HG02970 (cell line): Measurements from ENCODE around the gene ANP32A.
A peak's percentile ranks its signal among the peaks of the same experiment; 100 is the strongest.

Experiments
- ATAC-seq: cut with Tn5 transposase; IDR thresholded peaks from one replicate; pipeline ENCODE4 v1.9.1; 2021; ENCODE audit warnings: mild to moderate bottlenecking, moderate library complexity, moderate number of reproducible peaks; ENCODE audit not compliant: unreplicated experiment, low FRiP score

Gene ANP32A

GRCh38 chr15:68800875-68801274 is 19.8 kb downstream of the ANP32A start:
- no peak for ATAC-seq

- no peak for ATAC-seq
Observed at GRCh38 chr15:68798346-68799094, 22.2 kb downstream of the ANP32A start.

GRCh38 chr15:68797599-68798345 is 22.9 kb downstream of the ANP32A start:
- no peak for ATAC-seq

GRCh38 chr15:68797191-68797590 is 23.5 kb downstream of the ANP32A start:
- no peak for ATAC-seq

GRCh38 chr15:68796576-68796975 is 24.1 kb downstream of the ANP32A start:
- no peak for ATAC-seq

- ATAC-seq, result peak; percentile 38
Observed at GRCh38 chr15:68795298-68795848, 25.3 kb downstream of the ANP32A start.

- no peak for ATAC-seq
Observed at GRCh38 chr15:68794863-68795262, 25.8 kb downstream of the ANP32A start.

GRCh38 chr15:68794307-68794706 is 26.4 kb downstream of the ANP32A start:
- no peak for ATAC-seq

- ATAC-seq, result no peak
Observed at GRCh38 chr15:68793776-68794175, 26.9 kb downstream of the ANP32A start.

- no peak for ATAC-seq
Observed at GRCh38 chr15:68792901-68793766, 27.6 kb downstream of the ANP32A start.

- peak; percentile 41 for ATAC-seq
Observed at GRCh38 chr15:68791431-68792283, 29.0 kb downstream of the ANP32A start.

GRCh38 chr15:68790910-68791309 is 29.8 kb downstream of the ANP32A start:
- ATAC-seq, result no peak

- no peak for ATAC-seq
Observed at GRCh38 chr15:68790242-68790575, 30.5 kb downstream of the ANP32A start.

GRCh38 chr15:68789534-68790241 is 31.0 kb downstream of the ANP32A start:
- ATAC-seq, result no peak

- ATAC-seq, result no peak
Observed at GRCh38 chr15:68789091-68789490, 31.6 kb downstream of the ANP32A start.

- no peak for ATAC-seq
Observed at GRCh38 chr15:68788264-68788624, 32.5 kb downstream of the ANP32A start.

- no peak for ATAC-seq
Observed at GRCh38 chr15:68787609-68788263, 33.0 kb downstream of the ANP32A start.

- no peak for ATAC-seq
Observed at GRCh38 chr15:68786753-68787152, 33.9 kb downstream of the ANP32A start.

- ATAC-seq, result no peak
Observed at GRCh38 chr15:68785541-68785940, 35.2 kb downstream of the ANP32A start.
